Measurements from ENCODE around the gene HBA2. TPM values are rescaled to one million over a fixed set of nuclear protein-coding genes. Genes with fewer than 3 reads are reported as not detected.
"Not testable (repeated sequence)": the region's sequence is repeated elsewhere in the genome, so short reads cannot be mapped to it uniquely, and the experiment has no call there.

Gene HBA2
- total RNA-seq, 1 experiment from 2014 or later: not detected

- no peak for DNase-seq (ENCODE audit: low spot score)
Observed at GRCh38 chr16:175011-175949, 2.6 kb downstream of the HBA2 start.

- DNase-seq (ENCODE audit: low spot score): not testable (repeated sequence)
Observed at GRCh38 chr16:176006-176405, 3.3 kb downstream of the HBA2 start.

DNA sequence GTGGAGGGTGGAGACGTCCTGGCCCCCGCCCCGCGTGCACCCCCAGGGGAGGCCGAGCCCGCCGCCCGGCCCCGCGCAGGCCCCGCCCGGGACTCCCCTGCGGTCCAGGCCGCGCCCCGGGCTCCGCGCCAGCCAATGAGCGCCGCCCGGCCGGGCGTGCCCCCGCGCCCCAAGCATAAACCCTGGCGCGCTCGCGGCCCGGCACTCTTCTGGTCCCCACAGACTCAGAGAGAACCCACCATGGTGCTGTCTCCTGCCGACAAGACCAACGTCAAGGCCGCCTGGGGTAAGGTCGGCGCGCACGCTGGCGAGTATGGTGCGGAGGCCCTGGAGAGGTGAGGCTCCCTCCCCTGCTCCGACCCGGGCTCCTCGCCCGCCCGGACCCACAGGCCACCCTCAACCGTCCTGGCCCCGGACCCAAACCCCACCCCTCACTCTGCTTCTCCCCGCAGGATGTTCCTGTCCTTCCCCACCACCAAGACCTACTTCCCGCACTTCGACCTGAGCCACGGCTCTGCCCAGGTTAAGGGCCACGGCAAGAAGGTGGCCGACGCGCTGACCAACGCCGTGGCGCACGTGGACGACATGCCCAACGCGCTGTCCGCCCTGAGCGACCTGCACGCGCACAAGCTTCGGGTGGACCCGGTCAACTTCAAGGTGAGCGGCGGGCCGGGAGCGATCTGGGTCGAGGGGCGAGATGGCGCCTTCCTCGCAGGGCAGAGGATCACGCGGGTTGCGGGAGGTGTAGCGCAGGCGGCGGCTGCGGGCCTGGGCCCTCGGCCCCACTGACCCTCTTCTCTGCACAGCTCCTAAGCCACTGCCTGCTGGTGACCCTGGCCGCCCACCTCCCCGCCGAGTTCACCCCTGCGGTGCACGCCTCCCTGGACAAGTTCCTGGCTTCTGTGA, 4.1 kb downstream of the HBA2 start, which contains the start of gene HBA1:
HBA1 (plus strand) TSS at position 204 of the 906 bp plus-strand sequence; CDS start at position 241, 37 bp downstream.
- DNase-seq (ENCODE audit: low spot score): not testable (repeated sequence)

- DNase-seq (ENCODE audit: low spot score): no peak
Observed at GRCh38 chr16:177394-177822, 4.7 kb downstream of the HBA2 start.

DNA sequence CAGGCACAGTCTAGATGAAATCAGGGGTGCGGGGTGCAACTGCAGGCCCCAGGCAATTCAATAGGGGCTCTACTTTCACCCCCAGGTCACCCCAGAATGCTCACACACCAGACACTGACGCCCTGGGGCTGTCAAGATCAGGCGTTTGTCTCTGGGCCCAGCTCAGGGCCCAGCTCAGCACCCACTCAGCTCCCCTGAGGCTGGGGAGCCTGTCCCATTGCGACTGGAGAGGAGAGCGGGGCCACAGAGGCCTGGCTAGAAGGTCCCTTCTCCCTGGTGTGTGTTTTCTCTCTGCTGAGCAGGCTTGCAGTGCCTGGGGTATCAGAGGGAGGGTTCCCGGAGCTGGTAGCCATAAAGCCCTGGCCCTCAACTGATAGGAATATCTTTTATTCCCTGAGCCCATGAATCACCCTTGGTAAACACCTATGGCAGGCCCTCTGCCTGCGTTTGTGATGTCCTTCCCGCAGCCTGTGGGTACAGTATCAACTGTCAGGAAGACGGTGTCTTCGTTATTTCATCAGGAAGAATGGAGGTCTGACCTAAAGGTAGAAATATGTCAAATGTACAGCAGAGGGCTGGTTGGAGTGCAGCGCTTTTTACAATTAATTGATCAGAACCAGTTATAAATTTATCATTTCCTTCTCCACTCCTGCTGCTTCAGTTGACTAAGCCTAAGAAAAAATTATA, 5.4 kb downstream of the HBA2 start:
- no peak for DNase-seq (ENCODE audit: low spot score)

DNA sequence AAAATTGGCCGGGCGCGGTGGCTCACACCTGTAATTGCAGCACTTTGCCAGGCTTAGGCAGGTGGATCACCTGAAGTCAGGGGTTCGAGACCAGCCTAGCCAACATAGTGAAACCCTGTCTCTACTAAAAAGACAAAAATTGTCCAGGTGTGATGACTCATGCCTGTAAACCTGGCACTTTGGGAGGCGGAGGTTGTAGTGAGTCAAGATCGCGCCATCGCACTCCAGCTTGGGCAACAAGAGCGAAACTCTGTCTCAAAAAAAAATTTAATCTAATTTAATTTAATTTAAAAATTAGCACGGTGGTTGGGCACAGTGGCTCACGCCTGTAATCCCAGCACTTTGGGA, 6.0 kb downstream of the HBA2 start:
- no peak for DNase-seq (ENCODE audit: low spot score)

- DNase-seq (ENCODE audit: low spot score): no peak
Observed at GRCh38 chr16:179211-180092, 6.8 kb downstream of the HBA2 start.

GRCh38 chr16:180101-180675, 7.5 kb downstream of the HBA2 start, which contains the start of gene HBQ1:
HBQ1 (plus strand) TSS chr16:180459; CDS start chr16:180487, 28 bp downstream.
- no peak for DNase-seq (ENCODE audit: low spot score)

DNA sequence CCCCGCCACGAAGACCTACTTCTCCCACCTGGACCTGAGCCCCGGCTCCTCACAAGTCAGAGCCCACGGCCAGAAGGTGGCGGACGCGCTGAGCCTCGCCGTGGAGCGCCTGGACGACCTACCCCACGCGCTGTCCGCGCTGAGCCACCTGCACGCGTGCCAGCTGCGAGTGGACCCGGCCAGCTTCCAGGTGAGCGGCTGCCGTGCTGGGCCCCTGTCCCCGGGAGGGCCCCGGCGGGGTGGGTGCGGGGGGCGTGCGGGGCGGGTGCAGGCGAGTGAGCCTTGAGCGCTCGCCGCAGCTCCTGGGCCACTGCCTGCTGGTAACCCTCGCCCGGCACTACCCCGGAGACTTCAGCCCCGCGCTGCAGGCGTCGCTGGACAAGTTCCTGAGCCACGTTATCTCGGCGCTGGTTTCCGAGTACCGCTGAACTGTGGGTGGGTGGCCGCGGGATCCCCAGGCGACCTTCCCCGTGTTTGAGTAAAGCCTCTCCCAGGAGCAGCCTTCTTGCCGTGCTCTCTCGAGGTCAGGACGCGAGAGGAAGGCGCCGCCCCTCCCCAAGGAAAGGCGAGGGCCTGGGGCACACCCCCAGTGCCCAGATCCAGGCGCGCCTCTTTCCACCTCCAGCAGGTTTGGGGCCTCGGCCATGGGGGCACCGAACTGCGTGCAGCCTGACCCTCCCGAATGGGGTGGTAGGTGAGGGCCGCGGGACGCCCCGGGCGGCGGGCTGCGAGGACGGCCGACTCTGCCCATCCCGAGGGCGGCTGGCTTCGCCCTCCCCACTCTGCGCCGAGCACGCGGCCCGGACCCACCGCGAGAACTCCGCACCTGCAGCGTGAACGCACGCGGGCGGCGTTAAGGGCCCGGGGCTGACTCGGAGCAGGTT, 8.2 kb downstream of the HBA2 start:
- DNase-seq (ENCODE audit: low spot score): no peak

GRCh38 chr16:181565-182021, 8.9 kb downstream of the HBA2 start:
- no peak for DNase-seq (ENCODE audit: low spot score)

- no peak for DNase-seq (ENCODE audit: low spot score)
Observed at GRCh38 chr16:183005-183404, 10.3 kb downstream of the HBA2 start.

DNA sequence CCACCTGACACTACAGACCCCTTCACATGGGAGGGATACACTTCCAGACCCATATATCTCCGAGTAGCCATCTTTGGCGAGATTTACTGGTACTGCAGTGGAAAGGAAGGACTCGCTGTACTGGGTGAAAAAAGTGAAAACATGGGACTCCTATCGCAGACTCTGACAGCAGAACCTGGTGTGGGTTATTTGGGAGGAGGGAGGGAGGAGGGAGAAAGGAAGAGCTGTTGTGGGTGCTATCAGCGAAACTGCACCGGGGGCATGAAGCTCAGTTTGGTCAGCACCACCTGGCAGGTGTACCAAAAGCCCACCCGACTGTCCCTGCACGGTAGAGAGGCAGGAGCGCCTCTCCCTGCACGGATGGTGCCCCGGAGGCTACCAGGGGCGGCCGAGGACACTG, 12.5 kb downstream of the HBA2 start:
- no peak for DNase-seq (ENCODE audit: low spot score)

DNA sequence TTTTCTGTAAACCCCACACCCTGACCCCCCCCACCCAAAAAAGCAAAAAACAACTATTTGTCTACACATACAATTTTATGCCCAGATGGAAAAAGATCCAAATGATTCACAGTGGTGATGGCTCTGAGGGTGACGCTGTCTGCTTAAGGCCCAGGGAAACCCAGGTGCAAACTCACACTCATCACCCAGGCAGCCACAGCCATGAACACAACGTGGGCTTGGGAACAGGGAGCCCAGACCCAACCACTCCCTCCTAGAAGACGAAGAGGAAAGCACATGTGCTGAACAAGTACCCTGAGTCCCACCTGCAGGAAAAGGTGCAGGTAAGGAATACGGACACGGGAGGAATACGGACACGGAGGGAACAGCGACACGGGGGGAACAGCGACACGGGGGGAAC, 13.0 kb downstream of the HBA2 start:
- DNase-seq (ENCODE audit: low spot score): no peak

GRCh38 chr16:187330-187729, 14.7 kb downstream of the HBA2 start:
- DNase-seq (ENCODE audit: low spot score): no peak

GRCh38 chr16:188674-189073, 16.0 kb downstream of the HBA2 start:
- no peak for DNase-seq (ENCODE audit: low spot score)

GRCh38 chr16:189604-190186, 17.0 kb downstream of the HBA2 start:
- DNase-seq (ENCODE audit: low spot score): no peak

GRCh38 chr16:191831-192230, 19.2 kb downstream of the HBA2 start:
- no peak for DNase-seq (ENCODE audit: low spot score)

DNA sequence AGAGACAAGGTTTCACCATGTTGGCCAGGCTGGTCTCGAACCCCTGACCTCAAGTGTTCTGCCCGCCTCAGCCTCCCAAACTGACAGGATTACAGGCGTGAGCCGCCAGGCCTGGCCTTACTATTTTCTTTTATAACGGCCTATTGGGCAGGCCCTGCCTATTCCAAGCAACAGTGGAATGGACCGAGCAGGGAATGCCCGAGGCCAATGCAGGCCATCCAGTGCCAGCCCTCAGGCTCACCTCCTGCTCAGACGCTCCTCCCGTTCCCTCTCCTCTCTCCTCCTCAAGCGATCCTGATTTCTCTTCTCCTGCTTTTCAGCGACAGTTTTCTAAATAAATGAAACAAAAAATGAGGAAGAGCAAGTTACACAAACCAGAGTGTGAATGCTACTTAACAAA, 20.0 kb downstream of the HBA2 start:
- DNase-seq (ENCODE audit: low spot score): no peak

DNA sequence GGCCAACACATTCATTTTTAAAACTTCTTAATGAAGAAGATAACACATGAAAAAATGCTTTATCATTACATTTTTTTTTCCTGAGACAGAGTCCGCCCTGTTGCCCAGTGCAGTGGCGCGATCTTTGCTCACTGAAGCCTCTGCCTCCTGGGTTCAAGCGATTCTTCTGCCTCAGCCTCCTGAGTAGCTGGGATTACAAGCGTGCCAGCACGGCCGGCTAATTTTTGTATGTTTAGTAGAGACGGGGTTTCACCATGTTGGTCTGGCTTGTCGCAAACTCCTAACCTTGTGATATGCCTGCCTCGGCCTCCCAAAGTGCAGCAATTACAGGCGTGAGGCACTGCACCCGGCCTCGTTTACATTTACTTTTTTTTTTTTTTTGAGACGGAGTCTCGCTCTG, 20.8 kb downstream of the HBA2 start:
- DNase-seq (ENCODE audit: low spot score): no peak

Measured in A172 (cell line).